ENCODE measurements around the gene APPBP2.
"Not testable (repeated sequence)": the region's sequence is repeated elsewhere in the genome, so short reads cannot be mapped to it uniquely, and the experiment has no call there.

DNA sequence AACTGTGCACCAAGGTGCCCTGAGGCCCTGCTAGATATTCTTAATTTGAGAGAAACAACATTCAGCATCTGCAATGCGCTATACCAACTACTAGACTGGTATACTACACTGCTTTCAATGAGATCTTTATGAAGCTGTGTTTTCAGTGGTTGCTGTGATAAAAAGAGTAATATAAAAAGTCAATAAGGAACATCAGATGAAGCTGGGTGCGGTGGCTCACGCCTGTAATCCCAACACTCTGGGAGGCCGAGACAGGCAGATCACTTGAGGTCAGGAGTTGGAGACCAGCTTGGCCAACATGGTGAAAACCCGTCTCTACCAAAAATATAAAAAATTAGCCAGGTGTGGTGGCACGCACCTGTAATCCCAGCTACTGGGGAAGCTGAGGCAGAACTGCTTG is 10.4 kb downstream of the APPBP2 start:
- TF ChIP-seq CTCF, POLR2AphosphoS5, POLR2A, EP300 (IDR thresholded peaks at IDR 0.05): not testable (repeated sequence)
